ENCODE data around the gene TMEM238L.

The TMEM238L gene

DNA sequence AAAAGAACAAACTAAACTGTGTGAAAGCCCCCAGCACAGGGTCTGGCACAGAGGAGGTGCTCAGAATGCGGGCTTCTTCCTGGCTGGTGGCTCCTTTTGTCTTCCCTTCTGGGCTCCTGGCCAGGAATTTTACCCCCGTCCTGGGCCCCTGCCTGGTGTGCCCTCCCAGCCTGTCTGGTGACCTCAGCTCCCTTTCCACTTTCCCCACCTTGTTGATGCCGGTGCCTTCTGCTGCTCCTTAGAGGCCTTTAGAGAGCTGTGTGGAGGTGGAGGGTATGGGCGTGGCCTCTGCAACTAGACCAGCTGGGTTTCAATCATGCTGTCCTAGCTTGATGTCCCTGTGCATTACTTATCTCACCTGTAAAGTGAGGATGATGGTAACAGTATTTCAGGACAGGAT lies 17.2 kb upstream of the TMEM238L start:
- DNase-seq, result no peak
- no peak for TF ChIP-seq POLR2A (IDR thresholded peaks at IDR 0.05; ENCODE audit: low read length)
- no peak for TF ChIP-seq GATA1 (IDR thresholded peaks at IDR 0.05; ENCODE audit: low read depth, low read length)

DNA sequence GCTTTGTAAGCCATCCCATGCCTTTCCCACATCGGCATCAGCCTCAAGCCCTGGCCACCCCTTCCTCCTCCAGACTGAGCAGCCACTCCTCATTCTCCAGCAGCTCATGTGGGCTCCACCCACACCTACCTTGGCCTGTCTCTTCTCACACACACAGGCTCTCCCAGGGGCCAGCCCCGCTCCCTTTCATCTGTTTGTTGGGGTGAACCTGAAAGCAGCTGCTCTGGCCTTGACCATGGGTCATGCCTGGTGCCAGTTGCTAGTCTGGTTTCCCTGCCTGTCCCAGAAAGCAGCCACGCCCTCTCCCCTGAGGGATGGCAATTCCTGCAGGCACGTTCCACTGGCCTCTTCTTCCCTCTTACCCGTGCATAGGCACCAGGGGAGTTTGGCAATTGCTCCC lies 11.4 kb upstream of the TMEM238L start:
- DNase-seq, result no peak
- TF ChIP-seq POLR2A (IDR thresholded peaks at IDR 0.05; ENCODE audit: low read length) (no peak), GATA1 (IDR thresholded peaks at IDR 0.05; ENCODE audit: low read depth, low read length) (no peak)

DNA sequence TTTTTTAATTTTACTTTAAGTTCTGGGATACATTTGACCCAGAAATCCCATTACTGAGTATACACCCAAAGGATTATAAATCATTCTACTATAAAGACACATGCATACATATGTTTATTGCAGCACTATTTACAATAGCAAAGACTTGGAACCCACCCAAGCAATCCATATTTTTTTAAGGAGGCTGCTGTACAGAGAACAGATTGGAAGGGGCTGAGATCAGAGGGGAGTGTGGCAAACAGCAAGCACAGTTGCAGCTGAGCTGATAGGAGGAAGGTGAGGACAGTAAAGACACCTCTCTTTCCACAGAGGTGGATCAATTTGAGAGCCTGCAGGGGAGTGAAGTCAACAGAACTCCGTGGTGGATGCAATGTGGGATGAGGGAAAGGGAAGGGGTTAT lies 10.2 kb upstream of the TMEM238L start:
- no peak for DNase-seq
- no peak for TF ChIP-seq GATA1 (IDR thresholded peaks at IDR 0.05; ENCODE audit: low read depth, low read length)
- no peak for TF ChIP-seq POLR2A (IDR thresholded peaks at IDR 0.05; ENCODE audit: low read length)

DNA sequence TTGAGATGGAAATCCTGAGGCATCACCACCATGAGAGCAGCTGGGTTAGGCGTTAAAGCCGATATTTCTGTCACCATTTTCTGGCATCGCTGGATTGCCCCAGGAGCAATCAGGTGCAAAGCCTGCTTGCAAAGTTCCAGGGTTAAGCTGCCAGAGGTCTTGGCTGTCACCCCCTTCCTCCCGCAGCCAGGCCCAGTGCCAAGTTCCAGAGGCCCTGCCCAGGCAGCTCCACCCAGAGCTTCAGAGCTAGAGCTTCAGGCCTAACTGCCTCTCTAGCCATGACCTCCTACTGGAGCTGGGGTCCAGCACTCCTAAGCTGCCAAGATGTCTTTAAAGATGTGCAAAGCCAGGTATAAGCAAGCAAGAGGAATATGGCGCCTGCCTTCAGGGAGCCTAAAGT lies 8.8 kb upstream of the TMEM238L start:
- no peak for TF ChIP-seq POLR2A (IDR thresholded peaks at IDR 0.05; ENCODE audit: low read length)
- TF ChIP-seq GATA1 (IDR thresholded peaks at IDR 0.05; ENCODE audit: low read depth, low read length), result no peak
- no peak for DNase-seq

DNA sequence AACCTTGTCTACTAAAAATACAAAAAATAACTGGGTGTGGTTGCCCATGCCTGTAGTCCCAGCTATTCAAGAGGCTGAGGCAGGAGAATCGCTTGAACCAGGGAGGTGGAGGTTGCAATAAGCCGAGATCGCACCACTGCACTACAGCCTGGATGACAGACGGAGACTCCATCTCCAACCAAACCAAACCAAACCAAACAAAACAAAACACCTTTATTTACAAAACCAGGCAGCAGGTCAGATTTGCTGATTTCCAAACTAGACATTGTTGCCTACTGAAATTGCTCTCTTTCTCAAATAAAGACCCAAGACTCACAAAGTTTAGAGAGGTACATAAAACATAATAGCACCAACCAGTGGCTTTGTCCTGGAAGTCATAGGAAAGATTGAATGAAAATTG lies 5.7 kb upstream of the TMEM238L start:
- TF ChIP-seq POLR2A (IDR thresholded peaks at IDR 0.05; ENCODE audit: low read length), result no peak
- TF ChIP-seq GATA1 (IDR thresholded peaks at IDR 0.05; ENCODE audit: low read depth, low read length), result no peak
- DNase-seq, result no peak

DNA sequence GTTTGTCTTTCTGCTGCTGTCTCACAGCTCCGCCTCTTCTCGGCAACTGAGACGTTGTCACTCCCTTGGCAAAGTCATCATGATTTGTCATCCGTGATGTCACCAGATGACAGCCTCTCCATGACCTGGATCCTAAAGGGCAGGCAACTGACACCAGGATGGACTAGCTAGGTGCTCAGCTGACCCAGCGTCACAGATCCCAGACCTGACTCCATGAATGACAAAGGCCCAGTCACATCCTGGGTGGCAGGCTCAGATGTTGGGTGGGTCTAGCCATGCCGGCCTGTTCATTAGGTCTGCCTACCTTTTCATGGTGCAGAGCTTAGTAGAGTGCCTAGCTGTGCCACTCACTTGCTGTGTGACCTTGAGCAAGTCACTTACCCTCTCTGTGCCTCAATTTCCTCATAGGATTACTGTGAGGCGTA lies 3.8 kb upstream of the TMEM238L start:
- peak; percentile 32 to 71 for DNase-seq
- no peak for TF ChIP-seq GATA1 (IDR thresholded peaks at IDR 0.05; ENCODE audit: low read depth, low read length)
- TF ChIP-seq POLR2A (IDR thresholded peaks at IDR 0.05; ENCODE audit: low read length), result no peak

DNA sequence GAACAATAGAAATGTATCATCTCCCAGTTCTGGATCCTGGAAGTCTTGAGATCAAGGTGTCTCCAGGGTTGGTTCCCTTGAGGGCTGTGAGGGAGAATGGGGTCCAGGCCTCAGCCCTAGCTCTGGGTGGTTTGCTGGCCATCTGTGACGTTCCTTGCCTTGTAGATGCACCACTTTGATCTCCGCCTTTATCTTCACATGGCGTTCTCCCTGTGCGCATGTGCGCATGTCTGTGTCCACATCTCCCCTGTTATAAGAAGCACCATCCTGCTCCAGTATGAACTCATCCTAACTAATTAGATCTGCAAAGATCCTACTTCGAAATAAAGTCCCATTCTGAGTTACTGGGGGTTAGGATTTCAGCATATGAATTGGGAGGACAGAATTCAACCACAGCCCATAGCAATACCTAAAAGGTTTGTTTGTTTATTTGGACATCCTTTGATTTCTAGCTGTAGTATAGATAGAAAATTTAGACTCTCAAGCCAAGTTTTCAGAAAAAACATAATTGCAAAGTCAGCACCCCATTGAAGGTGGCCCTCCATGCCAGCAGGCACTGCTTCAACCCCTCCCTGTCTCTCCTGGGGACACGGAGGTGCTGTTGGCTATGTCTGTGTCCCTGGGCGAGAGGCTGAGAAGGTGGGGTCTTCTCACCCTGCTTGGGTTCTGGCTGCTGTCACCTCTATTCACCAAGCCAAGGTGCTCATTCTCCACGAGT lies 2.8 kb upstream of the TMEM238L start:
- no peak for DNase-seq
- TF ChIP-seq POLR2A (IDR thresholded peaks at IDR 0.05; ENCODE audit: low read length), result no peak
- TF ChIP-seq GATA1 (IDR thresholded peaks at IDR 0.05; ENCODE audit: low read depth, low read length), result no peak

DNA sequence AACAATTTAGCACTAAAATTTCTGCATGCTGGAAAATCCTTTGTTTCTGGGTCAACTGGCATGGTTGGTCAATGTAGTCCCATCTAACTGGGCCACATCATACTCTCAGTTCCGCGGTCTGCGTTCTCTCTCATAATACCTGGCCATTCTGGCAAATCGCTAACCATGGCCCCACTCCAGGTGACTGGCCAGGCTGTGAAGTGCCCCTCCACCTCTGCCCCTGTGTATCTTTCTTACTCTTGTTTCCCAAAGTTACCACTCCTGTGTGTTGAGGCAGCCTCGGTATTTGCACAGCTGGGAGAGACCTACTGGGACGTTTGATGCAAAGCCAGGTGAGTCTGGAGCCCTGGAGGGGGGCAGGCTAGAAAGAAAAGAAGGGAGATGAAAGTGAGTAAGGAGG lies 2.0 kb upstream of the TMEM238L start:
- TF ChIP-seq GATA1 (IDR thresholded peaks at IDR 0.05; ENCODE audit: low read depth, low read length) (no peak), POLR2A (IDR thresholded peaks at IDR 0.05; ENCODE audit: low read length) (no peak)
- DNase-seq, result no peak

DNA sequence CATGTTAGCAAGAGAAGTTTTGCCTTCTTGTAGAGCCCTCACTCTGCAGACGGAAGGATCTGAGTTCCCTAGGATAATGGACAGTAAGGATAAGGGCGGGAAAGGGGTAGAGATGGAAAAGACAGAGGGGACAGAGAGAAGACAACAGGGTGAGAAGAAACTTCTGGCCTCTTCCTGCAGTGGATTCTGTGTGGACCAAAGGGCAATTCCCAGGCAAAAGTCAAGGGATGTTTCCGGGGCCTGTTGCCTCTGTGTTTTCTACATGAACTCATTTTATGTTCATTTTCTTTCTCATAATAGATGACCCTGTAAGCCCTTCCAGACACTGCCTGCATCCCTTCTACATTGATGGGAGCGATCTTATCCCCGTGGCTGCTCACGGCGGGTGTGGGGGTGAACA lies 647 bp upstream of the TMEM238L start:
- TF ChIP-seq POLR2A (IDR thresholded peaks at IDR 0.05; ENCODE audit: low read length) (no peak), GATA1 (IDR thresholded peaks at IDR 0.05; ENCODE audit: low read depth, low read length) (no peak)
- DNase-seq, result no peak

DNA sequence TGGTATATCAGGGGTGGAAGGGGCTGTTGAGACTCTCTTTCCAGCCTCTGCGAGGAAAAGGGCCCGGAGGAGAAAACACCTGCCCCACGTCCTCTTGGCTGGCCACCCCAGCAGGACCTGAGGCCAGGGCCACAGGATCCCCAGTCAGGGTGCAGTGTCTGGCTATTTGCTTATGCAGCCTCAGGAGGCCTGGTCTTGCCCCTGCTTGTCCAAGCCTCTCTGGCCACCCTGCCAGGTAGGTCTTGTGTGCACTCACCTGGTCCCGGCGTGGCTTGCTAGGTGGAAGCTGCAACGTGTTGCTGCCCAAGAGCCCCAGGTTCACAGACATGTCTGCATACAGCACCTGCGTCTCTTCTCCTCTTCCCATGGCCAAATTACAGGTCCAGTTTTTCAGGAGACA lies 549 bp downstream of the TMEM238L start:
- TF ChIP-seq POLR2A (IDR thresholded peaks at IDR 0.05; ENCODE audit: low read length), result no peak
- TF ChIP-seq GATA1 (IDR thresholded peaks at IDR 0.05; ENCODE audit: low read depth, low read length), result no peak
- no peak for DNase-seq

DNA sequence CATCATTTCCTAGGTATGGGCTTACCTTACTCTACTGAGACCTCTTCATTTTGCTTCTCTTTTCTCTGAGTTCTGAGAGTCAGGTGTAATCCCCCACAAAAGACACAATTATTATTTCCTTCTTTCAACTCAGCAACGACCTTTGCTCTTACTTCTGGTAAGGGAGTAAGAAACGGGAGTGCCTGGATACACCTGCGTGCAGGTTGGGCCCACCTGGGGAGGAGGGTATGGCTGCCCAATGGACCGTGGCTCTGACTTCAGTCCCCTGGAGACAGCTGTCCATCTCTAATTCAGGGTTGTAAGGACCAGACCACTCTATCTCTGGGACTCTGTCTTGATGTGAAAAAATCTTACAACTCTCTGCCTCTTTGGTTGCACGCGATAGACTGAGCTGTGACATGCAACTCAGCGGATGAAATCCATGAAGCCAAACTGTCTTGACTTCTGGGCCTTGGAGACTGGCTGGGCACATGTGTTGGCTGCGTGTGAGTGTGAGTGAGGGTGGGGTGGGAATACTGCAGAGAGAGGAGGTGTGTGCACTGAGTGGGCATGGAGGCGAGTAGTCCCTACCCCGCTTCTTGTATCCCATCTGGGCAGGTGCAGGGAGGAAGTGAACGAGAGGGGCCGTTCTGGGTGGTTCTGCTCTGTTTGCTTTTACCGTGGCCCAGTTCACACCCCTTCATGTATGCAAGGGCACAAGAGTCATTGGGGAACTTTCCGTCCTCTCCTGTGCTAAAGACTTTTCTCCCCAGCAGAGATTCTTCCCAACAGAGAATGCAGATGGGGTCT lies 1.2 kb downstream of the TMEM238L start:
- TF ChIP-seq GATA1 (IDR thresholded peaks at IDR 0.05; ENCODE audit: low read depth, low read length), result no peak
- TF ChIP-seq POLR2A (IDR thresholded peaks at IDR 0.05; ENCODE audit: low read length), result no peak
- DNase-seq, result no peak

DNA sequence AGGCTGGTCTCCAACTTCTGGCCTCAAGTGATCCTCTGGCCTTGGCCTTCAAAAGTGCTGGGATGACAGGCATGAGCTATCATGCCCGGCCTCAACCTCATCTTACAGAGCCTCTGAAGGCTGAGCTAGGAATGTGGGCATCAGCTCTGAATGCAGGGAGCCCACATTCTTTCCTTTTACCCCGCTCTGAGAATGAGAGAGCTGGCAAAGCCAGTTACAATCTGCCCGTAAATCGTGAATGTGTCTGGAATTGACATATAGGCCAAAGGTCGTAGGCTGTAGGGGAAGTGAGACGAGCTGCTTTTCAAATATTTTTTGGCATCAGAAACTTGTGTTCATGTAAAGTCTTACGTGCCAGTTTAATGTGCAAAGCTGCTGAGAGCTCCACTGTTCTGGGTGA lies 4.5 kb downstream of the TMEM238L start:
- DNase-seq, result no peak
- TF ChIP-seq POLR2A (IDR thresholded peaks at IDR 0.05; ENCODE audit: low read length) (no peak), GATA1 (IDR thresholded peaks at IDR 0.05; ENCODE audit: low read depth, low read length) (no peak)

DNA sequence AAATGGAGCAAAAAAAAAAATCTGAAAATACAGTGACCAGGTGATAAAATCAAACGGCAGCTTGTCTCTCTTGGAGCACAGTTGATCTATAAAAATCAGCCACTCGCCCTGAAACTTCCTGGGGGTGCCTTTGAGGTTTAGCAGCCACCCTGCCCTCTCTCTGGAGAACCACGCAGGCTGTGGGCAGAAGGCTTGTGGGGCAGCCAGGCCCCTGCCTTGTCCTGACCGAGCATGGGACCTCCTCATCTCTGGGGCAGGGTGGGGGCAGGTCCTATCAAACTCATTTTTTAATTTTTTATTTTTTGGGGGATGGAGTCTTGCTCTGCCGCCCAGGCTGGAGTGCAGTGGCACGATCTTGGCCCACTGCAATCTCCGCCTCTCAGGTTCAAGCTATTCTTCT lies 5.0 kb downstream of the TMEM238L start:
- DNase-seq, result no peak
- TF ChIP-seq POLR2A (IDR thresholded peaks at IDR 0.05; ENCODE audit: low read length) (no peak), GATA1 (IDR thresholded peaks at IDR 0.05; ENCODE audit: low read depth, low read length) (no peak)

DNA sequence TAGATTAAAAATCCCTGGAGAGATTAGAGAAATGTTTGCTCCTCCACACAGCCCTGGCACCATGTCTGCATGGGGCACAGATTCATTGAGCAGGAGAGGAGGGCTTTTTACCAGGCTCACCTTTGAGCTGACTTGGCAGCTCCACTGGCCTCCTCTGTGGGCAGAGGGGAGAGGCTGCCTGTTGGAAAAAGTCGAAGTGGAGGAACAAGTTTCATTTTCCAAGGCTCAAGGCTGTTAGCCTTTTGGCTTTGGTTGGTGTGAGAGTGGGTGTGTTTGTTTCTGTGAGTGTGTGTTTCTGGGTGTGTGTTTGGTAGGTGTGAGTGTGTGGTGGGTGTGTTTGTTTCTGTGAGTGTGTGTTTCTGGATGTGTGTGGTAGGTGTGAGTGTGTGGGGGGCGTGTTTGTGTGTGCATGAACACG lies 5.6 kb downstream of the TMEM238L start:
- DNase-seq, result no peak
- TF ChIP-seq GATA1 (IDR thresholded peaks at IDR 0.05; ENCODE audit: low read depth, low read length) (no peak), POLR2A (IDR thresholded peaks at IDR 0.05; ENCODE audit: low read length) (no peak)

Data from erythroblast (primary cell).